Endothelial cell of umbilical vein (primary cell): ENCODE data around the gene ALDH5A1. TPM values are rescaled to one million over a fixed set of nuclear protein-coding genes. Genes with fewer than 3 reads are reported as not detected.

Source experiments
- BruUV-seq: library from RNA; stranded (reverse); fragments of 400-500 nt; replicated peaks from 2 replicates; lab custom pipeline; 2021; lab: Mats Ljungman, UMichigan
- CTCF ChIA-PET: fragments of 300-600, 350-600 bp; sonication (Branson Sonifier 250); formaldehyde crosslinking; loops from one replicate; lab custom pipeline; 2021; ENCODE audit warnings: antibody characterized with exemption, inconsistent platforms; lab: Charles Lee
- POLR2A ChIA-PET: fragments of 300-600, 350-600 bp; sonication (Branson Sonifier 250); formaldehyde crosslinking; loops from one replicate; lab custom pipeline; 2021; ENCODE audit warnings: antibody characterized with exemption, inconsistent platforms; lab: Charles Lee
- DNase-seq: peaks from one replicate; pipeline ENCODE4 v3.0.0-alpha.2; 2011; ENCODE audit warnings: low read depth, low spot score
- FAIRE-seq: peaks from 2 replicates; lab custom pipeline; 2011; peaks lifted over from hg19 to GRCh38; lab: Jason Lieb, UNC
- H2AFZ ChIP-seq: 2 replicates; pipeline ENCODE4 v1.6.0; 2012; ENCODE audit warnings: low read depth, low read length, control low read depth, inconsistent platforms
- H3K27ac ChIP-seq: 2 replicates; pipeline ENCODE4 v1.5.1; 2011; ENCODE audit warnings: low read depth, mild to moderate bottlenecking, control low read depth, low read length, moderate library complexity; ENCODE audit not compliant: insufficient read depth
- H3K27me3 ChIP-seq, 2 experiments: 2 replicates each; pipeline versions ENCODE4 v1.6.0 to v1.6.1; 2011; ENCODE audit warnings: low read length in 2 of 2, mixed read lengths in 1 of 2; ENCODE audit not compliant: control insufficient read depth in 2 of 2, insufficient read depth in 2 of 2
- H3K36me3 ChIP-seq, 2 experiments: 2 replicates in 1 of 2; 3 replicates in 1 of 2; pipeline ENCODE4 v1.5.1; 2011; ENCODE audit warnings: low read length in 2 of 2, mild to moderate bottlenecking in 1 of 2, moderate library complexity in 1 of 2; ENCODE audit not compliant: control insufficient read depth in 2 of 2, insufficient read depth in 2 of 2; ENCODE audit errors: extremely low read depth in 1 of 2
- H3K4me1 ChIP-seq: 3 replicates; pipeline ENCODE4 v1.5.1; 2011; ENCODE audit warnings: mild to moderate bottlenecking, low read length; ENCODE audit not compliant: control insufficient read depth, insufficient read depth; ENCODE audit errors: extremely low read depth
- H3K4me2 ChIP-seq: 2 replicates; pipeline ENCODE4 v1.6.1; 2011; ENCODE audit warnings: low read length, control low read depth, mixed read lengths; ENCODE audit not compliant: insufficient read depth
- H3K4me3 ChIP-seq, 3 experiments: fragments of 200-600 bp in 1 of 3; sonication (generic), shearing (Covaris generic) in 1 of 3; replicated peaks in 1 of 3; 2 replicates each; pipeline ENCODE4 v1.5.1; 2011 to 2016; ENCODE audit warnings: control low read depth in 3 of 3, low read length in 3 of 3, mild to moderate bottlenecking in 2 of 3, inconsistent platforms in 1 of 3, low read depth in 1 of 3, moderate library complexity in 1 of 3; ENCODE audit not compliant: insufficient read depth in 1 of 3
- H3K79me2 ChIP-seq: 2 replicates; pipeline ENCODE4 v1.6.0; 2012; ENCODE audit warnings: low read length, inconsistent platforms; ENCODE audit not compliant: control insufficient read depth, insufficient read depth
- H3K9ac ChIP-seq: replicated peaks from 2 replicates; pipeline ENCODE3; 2011; ENCODE audit warnings: low read length, control low read depth; ENCODE audit not compliant: insufficient read depth; ENCODE audit errors: extremely low read depth
- H3K9me1 ChIP-seq: replicated peaks from 3 replicates; pipeline ENCODE4 v1.6.0; 2011; ENCODE audit warnings: mild to moderate bottlenecking, low read length; ENCODE audit not compliant: control insufficient read depth, insufficient read depth; ENCODE audit errors: extremely low read depth
- H3K9me3 ChIP-seq: replicated peaks from 2 replicates; pipeline ENCODE4 v1.5.1; 2012; ENCODE audit warnings: low read length, inconsistent platforms; ENCODE audit not compliant: control insufficient read depth, insufficient read depth
- H4K20me1 ChIP-seq: replicated peaks from 2 replicates; pipeline ENCODE3; 2011; ENCODE audit warnings: mild to moderate bottlenecking, low read length; ENCODE audit not compliant: control insufficient read depth, insufficient read depth; ENCODE audit errors: extremely low read depth
- EZH2 ChIP-seq: IDR thresholded peaks from 2 replicates; pipeline ENCODE4 v1.6.1; 2012; ENCODE audit warnings: borderline replicate concordance, low read depth, mild to moderate bottlenecking, moderate library complexity, low read length, inconsistent platforms; ENCODE audit not compliant: severe bottlenecking
- FOS ChIP-seq: IDR thresholded peaks from 2 replicates; pipeline ENCODE4 v1.6.1; 2011; ENCODE audit warnings: mild to moderate bottlenecking, low read length, moderate library complexity, borderline replicate concordance; ENCODE audit not compliant: insufficient read depth
- GATA2 ChIP-seq: IDR thresholded peaks from 2 replicates; pipeline ENCODE4 v1.7.0; 2011; ENCODE audit warnings: low read depth, mild to moderate bottlenecking, moderate library complexity, mixed read lengths, low read length; ENCODE audit not compliant: insufficient read length, insufficient read depth
- JUN ChIP-seq: IDR thresholded peaks from 2 replicates; pipeline ENCODE4 v1.6.1; 2011; ENCODE audit warnings: borderline replicate concordance, low read depth; ENCODE audit not compliant: insufficient read length, insufficient read depth
- MAX ChIP-seq: IDR thresholded peaks from 2 replicates; pipeline ENCODE4 v1.6.1; 2011; ENCODE audit not compliant: insufficient read depth, insufficient read length
- MYC ChIP-seq: IDR thresholded peaks from one replicate; pipeline ENCODE4 v1.6.1; 2011; ENCODE audit warnings: mild to moderate bottlenecking, low read depth, low read length
- POLR2AphosphoS5 ChIP-seq: IDR thresholded peaks from 2 replicates; pipeline ENCODE4 v1.6.1; 2012; ENCODE audit warnings: low read depth, mild to moderate bottlenecking, control low read depth, low read length, moderate library complexity; ENCODE audit not compliant: insufficient read depth
- dilution Hi-C: fragments of 300-500 bp; cut with MboI; formaldehyde crosslinking; loops from one replicate; pipeline ENCODE4 v1.15.0; 2019; ENCODE audit warnings: low sequenced_read_pairs; ENCODE audit not compliant: extremely low pct_ligation_motif_present
- intact Hi-C: fragments of 100-400 bp; cut with micrococcal nuclease; formaldehyde crosslinking; loops from one replicate; pipeline ENCODE4 v1.10.0; 2022
- polyA plus RNA-seq, 4 experiments: library from polyadenylated mRNA; depleted of rRNA in 3 of 4; stranded (reverse) in 3 of 4; unstranded in 1 of 4; fragments of >200 nt; gene quantifications; 2 replicates each; pipeline versions ENCODE4 v1.2.1 to v1.2.3, GENCODE V29; 2011 to 2012; ENCODE audit warnings: missing spikeins in 1 of 4
- total RNA-seq: library from RNA; stranded (reverse); gene quantifications from 2 replicates; pipeline ENCODE4 v1.2.3, GENCODE V29; 2021

The ALDH5A1 gene
- total and polyA plus RNA-seq, 2 donors (not counting 3 experiments of a cell fraction or from before 2014, with no cell fraction given), result 0.51 to 1.1 TPM

DNA sequence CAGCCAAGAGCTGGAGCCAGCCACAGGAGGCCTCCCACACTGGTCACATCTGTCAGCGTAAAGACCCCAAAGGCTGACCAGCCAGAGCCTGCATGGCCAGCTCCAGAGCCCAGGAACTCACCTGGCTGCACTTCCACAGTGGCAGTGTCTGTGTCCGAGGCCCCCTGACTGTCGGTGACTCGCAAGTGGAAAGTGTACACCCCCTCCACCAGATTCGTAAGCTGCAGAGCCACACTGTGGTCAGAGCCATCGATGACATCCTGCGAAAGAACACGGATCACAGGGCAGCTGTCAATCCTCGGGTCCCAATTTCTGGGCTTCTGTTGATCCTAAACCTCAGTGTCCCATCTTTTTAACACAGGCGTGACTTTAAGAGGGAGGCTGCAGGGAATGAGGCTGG lies 69.3 kb downstream of the ALDH5A1 start:
- DNase-seq (no peak), FAIRE-seq (no peak)
- no peaks in the 10 kb centered on the region for H4K20me1 ChIP-seq
- H2AFZ ChIP-seq, result no peak overlapping the region
- H3K79me2 ChIP-seq, result no peaks in the 10 kb centered on the region
- CTCF ChIA-PET, result interaction anchor here (0.9 kb wide), 1 partner anchor 10 kb away, joined by 3 read pairs; no protein-coding TSS in a partner anchor
- POLR2A ChIA-PET, result no interaction called here
- no peak overlapping the region for H3K9ac ChIP-seq
- H3K9me1 ChIP-seq, result no peaks in the 10 kb centered on the region
- dilution Hi-C loops, result no loop called here
- TF ChIP-seq JUN, result no peak
- TF ChIP-seq GATA2, result no peak
- no peak for TF ChIP-seq FOS
- TF ChIP-seq MYC, result no peak
- H3K4me2 ChIP-seq, result no peak overlapping the region
- H3K4me1 ChIP-seq, result no peaks in the 10 kb centered on the region
- H3K36me3 ChIP-seq, result no peaks in the 10 kb centered on the region
- H3K27ac ChIP-seq, result no peak overlapping the region
- no peaks in the 10 kb centered on the region for H3K27me3 ChIP-seq
- intact Hi-C loops, result no loop called here
- no peak overlapping the region for H3K4me3 ChIP-seq
- BruUV-seq, result no TSS peak
- no peaks in the 10 kb centered on the region for H3K9me3 ChIP-seq

- TF ChIP-seq MAX, result no peak
- no peak for TF ChIP-seq EZH2
- TF ChIP-seq JUN, result no peak
- no peak for TF ChIP-seq FOS
- no peak for TF ChIP-seq GATA2
- TF ChIP-seq MYC, result no peak
- no peak for TF ChIP-seq POLR2AphosphoS5
- Histone ChIP-seq H3K4me3 (no peak overlapping the region), H2AFZ (no peak overlapping the region), H3K36me3 (no peaks in the 10 kb centered on the region), H3K27ac (no peak overlapping the region), H3K4me1 (no peaks in the 10 kb centered on the region), H4K20me1 (no peaks in the 10 kb centered on the region), H3K9me3 (no peaks in the 10 kb centered on the region), H3K4me2 (no peak overlapping the region), H3K9me1 (no peaks in the 10 kb centered on the region), H3K9ac (no peak overlapping the region), H3K27me3 (no peaks in the 10 kb centered on the region), H3K79me2 (no peaks in the 10 kb centered on the region)
- FAIRE-seq (no peak), DNase-seq (no peak)
- intact Hi-C loops (no loop called here), dilution Hi-C loops (no loop called here)
- no TSS peak for BruUV-seq
- CTCF ChIA-PET, result interaction anchor here (1.1 to 1.8 kb wide), 2 partner anchors 14 to 16 kb away, joined by 3 to 5 read pairs; no protein-coding TSS in a partner anchor
- POLR2A ChIA-PET, result no interaction called here
These were observed 70.4 kb downstream of the ALDH5A1 start for GRCh38 chr6:24565196-24565595.
